ENCODE data around the gene STEAP3.

The STEAP3 gene

GRCh38 chr2:119311371-119311770 lies 87.7 kb downstream of the STEAP3 start:
- DNase-seq (ENCODE audit: low read depth): no peak
- no peak overlapping the region for H3K4me3 ChIP-seq (ENCODE audit: low read depth, low read length)

GRCh38 chr2:119311831-119312230 lies 88.2 kb downstream of the STEAP3 start:
- H3K4me3 ChIP-seq (ENCODE audit: low read depth, low read length): no peak overlapping the region
- DNase-seq (ENCODE audit: low read depth): no peak

Measured in skeletal muscle cell (primary cell).